Body of pancreas (tissue), 4 donors: ENCODE results near the gene LRRC1. TPM values are rescaled to one million over a fixed set of nuclear protein-coding genes. Genes with fewer than 3 reads are reported as not detected.

ENCODE experiments used
- ATAC-seq: fragments of 150-250 bp; one replicate; pipeline ENCODE4 v1.9.1; 2016
- DNase-seq, 4 donors: peaks; one replicate each; pipeline ENCODE4 v3.0.0-alpha.2; 2019
- H3K27ac ChIP-seq, 4 donors: fragments of 200-600 bp; sonication (generic); 1 replicate in 3 of 4; 2 replicates in 1 of 4; pipeline versions ENCODE4 v1.5.1 to v1.6.1; 2016 to 2019; ENCODE audit warnings: mild to moderate bottlenecking in 1 of 4, mixed read lengths in 1 of 4, moderate library complexity in 1 of 4
- H3K27me3 ChIP-seq, 2 donors: fragments of 200-600 bp; sonication (generic); one replicate each; pipeline ENCODE4 v1.6.0; 2016; ENCODE audit warnings: mild to moderate bottlenecking in 1 of 2
- H3K36me3 ChIP-seq, 2 donors: fragments of 200-600 bp; sonication (generic); replicated peaks in 1 of 2; 2 replicates each; pipeline ENCODE4 v1.5.1; 2016; ENCODE audit warnings: low read depth in 2 of 2; ENCODE audit not compliant: insufficient read depth in 1 of 2
- H3K4me1 ChIP-seq: fragments of 200-600 bp; sonication (generic); one replicate; pipeline ENCODE4 v1.6.0; 2016
- H3K4me3 ChIP-seq, 2 donors: fragments of 200-600 bp; sonication (generic); 1 replicate in 1 of 2; 2 replicates in 1 of 2; pipeline ENCODE4 v1.5.1; 2016 to 2019
- H3K9me3 ChIP-seq, 3 donors: fragments of 200-600 bp; sonication (generic); 1 replicate in 2 of 3; 2 replicates in 1 of 3; pipeline ENCODE4 v1.5.1; 2016
- CTCF ChIP-seq, 7 experiments: fragments of 450-650 bp in 4 of 7; fragments of 200-600 bp in 3 of 7; sonication (generic) in 3 of 7; IDR thresholded peaks; one replicate each; pipeline ENCODE4 v1.5.1; 2016 to 2019; ENCODE audit warnings: antibody characterized with exemption in 7 of 7
- POLR2A ChIP-seq, 3 donors: fragments of 450-650 bp; IDR thresholded peaks; one replicate each; pipeline ENCODE4 v1.6.1; 2016; ENCODE audit warnings: antibody characterized with exemption in 3 of 3, mild to moderate bottlenecking in 2 of 3
- WGBS, 2 donors: methylation state at CpG; one replicate each; pipeline ENCODE4 v1.1.5; 2017; 5-methylcytosine and 5-hydroxymethylcytosine counted together
- intact Hi-C: fragments of 100-400 bp; cut with DNase I; formaldehyde crosslinking; loops from one replicate; pipeline ENCODE4 v1.15.1; 2023
- total RNA-seq, 2 donors: library from RNA; depleted of rRNA; stranded (reverse); fragments of >200 nt; gene quantifications; one replicate each; pipeline ENCODE4 v1.1.0, GENCODE V29; 2016

Gene LRRC1
- total RNA-seq, 2 donors from 2014 or later: 13.2 to 17.1 TPM

- TF ChIP-seq POLR2A (IDR thresholded peaks at IDR 0.05) (no peak), CTCF (IDR thresholded peaks at IDR 0.05) (no peak)
- WGBS, 2 donors: 95% methylated on average over 6 of the region's 6 CpGs
- DNase-seq (no peak), ATAC-seq (no peak)
- Histone ChIP-seq H3K27ac (no peak overlapping the region), H3K9me3 (no peaks in the 10 kb centered on the region), H3K4me1 (peaks cover 10% of the 10 kb centered on the region), H3K4me3 (no peak overlapping the region), H3K27me3 (no peaks in the 10 kb centered on the region), H3K36me3 (peaks cover 0 to 2% of the 10 kb centered on the region in 2 donors)
- intact Hi-C loops: no loop called here
Observed at GRCh38 chr6:53925891-53926290, 131.1 kb downstream of the LRRC1 start.

- 91 to 93% methylated on average over 2 of the region's 2 CpGs for WGBS, 2 donors
- Histone ChIP-seq H3K4me3 (no peak overlapping the region), H3K27ac (peak overlapping the region in 1 of 4 donors; percentile 20), H3K9me3 (no peaks in the 10 kb centered on the region), H3K4me1 (peaks cover 10% of the 10 kb centered on the region), H3K36me3 (peaks cover 0 to 2% of the 10 kb centered on the region in 2 donors), H3K27me3 (no peaks in the 10 kb centered on the region)
- TF ChIP-seq POLR2A (IDR thresholded peaks at IDR 0.05) (no peak), CTCF (IDR thresholded peaks at IDR 0.05) (no peak)
- ATAC-seq (no peak), DNase-seq (no peak)
- intact Hi-C loops: no loop called here
Observed at GRCh38 chr6:53926505-53926904, 131.7 kb downstream of the LRRC1 start.

- TF ChIP-seq POLR2A (IDR thresholded peaks at IDR 0.05) (no peak), CTCF (IDR thresholded peaks at IDR 0.05) (no peak)
Observed at GRCh38 chr6:53928641-53929040, 133.8 kb downstream of the LRRC1 start.

GRCh38 chr6:53929041-53929820 lies 134.4 kb downstream of the LRRC1 start:
- TF ChIP-seq CTCF (IDR thresholded peaks at IDR 0.05) (no peak), POLR2A (IDR thresholded peaks at IDR 0.05) (no peak)
- ATAC-seq (peak; percentile 39), DNase-seq (no peak)
- peak overlapping the region in 2 of 4 donors; percentile 4 to 15 for H3K27ac ChIP-seq
- 92% methylated on average over 3 to 4 of the region's 4 CpGs for WGBS, 2 donors
- H3K36me3 ChIP-seq: no peaks in the 10 kb centered on the region
- no peaks in the 10 kb centered on the region for H3K27me3 ChIP-seq
- no peaks in the 10 kb centered on the region for H3K9me3 ChIP-seq
- intact Hi-C loops: no loop called here
- H3K4me3 ChIP-seq: no peak overlapping the region
- H3K4me1 ChIP-seq: peaks cover 10% of the 10 kb centered on the region

More at GRCh38 chr6:53928641-53929040, 133.8 kb downstream of the LRRC1 start:
- Histone ChIP-seq H3K4me1 (peaks cover 10% of the 10 kb centered on the region), H3K27ac (no peak overlapping the region), H3K9me3 (no peaks in the 10 kb centered on the region), H3K27me3 (no peaks in the 10 kb centered on the region), H3K36me3 (no peaks in the 10 kb centered on the region), H3K4me3 (no peak overlapping the region)
- DNase-seq (no peak), ATAC-seq (no peak)
- 18 to 23% methylated on average over 1 of the region's 1 CpG for WGBS, 2 donors
- intact Hi-C loops: no loop called here

GRCh38 chr6:53929821-53930120 lies 135.0 kb downstream of the LRRC1 start:
- no peaks in the 10 kb centered on the region for H3K9me3 ChIP-seq
- DNase-seq (no peak), ATAC-seq (no peak)
- no peak for TF ChIP-seq CTCF (IDR thresholded peaks at IDR 0.05)
- TF ChIP-seq POLR2A (IDR thresholded peaks at IDR 0.05): no peak
- H3K27me3 ChIP-seq: no peaks in the 10 kb centered on the region
- intact Hi-C loops: no loop called here
- H3K36me3 ChIP-seq: no peaks in the 10 kb centered on the region
- H3K27ac ChIP-seq: peak overlapping the region in 1 of 4 donors; percentile 15
- H3K4me3 ChIP-seq: no peak overlapping the region
- peaks cover 10% of the 10 kb centered on the region for H3K4me1 ChIP-seq
- WGBS, 2 donors: 90 to 97% methylated on average over 6 of the region's 6 CpGs
